Activated T-cell treated with anti-CD3 and anti-CD28 coated beads, Interleukin-2, amount 50 U/mL, for 72 hours (primary cell): ENCODE data around the gene MED12. TPM values are rescaled to one million over a fixed set of nuclear protein-coding genes. Genes with fewer than 3 reads are reported as not detected.

Experiments
- ATAC-seq, 2 donors: fragments of 150-1000 bp; cut with Tn5 transposase; replicated peaks in 1 of 2; 2 replicates each; pipeline ENCODE4 v1.10.0; 2021; ENCODE audit warnings: moderate library complexity in 2 of 2, mild to moderate bottlenecking in 1 of 2
- DNase-seq, 2 donors: peaks; one replicate each; pipeline ENCODE4 v3.0.0; 2021 to 2022; ENCODE audit warnings: mixed read lengths in 1 of 2
- H3K27ac Mint-ChIP-seq: one replicate; pipeline ENCODE4 v1.8.0; 2022; ENCODE audit warnings: mild to moderate bottlenecking, moderate library complexity, mixed read lengths
- H3K27me3 Mint-ChIP-seq: one replicate; pipeline ENCODE4 v1.8.0; 2022; ENCODE audit warnings: low read depth, mixed read lengths
- H3K36me3 Mint-ChIP-seq, 2 donors: one replicate each; pipeline ENCODE4 v1.8.0; 2022; ENCODE audit warnings: mixed read lengths in 2 of 2, mild to moderate bottlenecking in 1 of 2; ENCODE audit not compliant: insufficient read depth in 2 of 2
- H3K4me1 Mint-ChIP-seq: one replicate; pipeline ENCODE4 v1.8.0; 2022; ENCODE audit warnings: low read depth, mixed read lengths
- H3K4me3 Mint-ChIP-seq, 2 donors: one replicate each; pipeline ENCODE4 v1.8.0; 2022; ENCODE audit warnings: mild to moderate bottlenecking in 2 of 2, mixed read lengths in 2 of 2, moderate library complexity in 2 of 2
- H3K9me3 Mint-ChIP-seq, 2 donors: one replicate each; pipeline ENCODE4 v1.8.0; 2022; ENCODE audit warnings: mixed read lengths in 2 of 2
- total RNA-seq, 2 donors: library from RNA; stranded (reverse); gene quantifications; one replicate each; pipeline ENCODE4 v1.2.3, GENCODE V29; 2022

Gene MED12
- total RNA-seq, 2 donors from 2014 or later, result 44.1 to 48.6 TPM

DNA sequence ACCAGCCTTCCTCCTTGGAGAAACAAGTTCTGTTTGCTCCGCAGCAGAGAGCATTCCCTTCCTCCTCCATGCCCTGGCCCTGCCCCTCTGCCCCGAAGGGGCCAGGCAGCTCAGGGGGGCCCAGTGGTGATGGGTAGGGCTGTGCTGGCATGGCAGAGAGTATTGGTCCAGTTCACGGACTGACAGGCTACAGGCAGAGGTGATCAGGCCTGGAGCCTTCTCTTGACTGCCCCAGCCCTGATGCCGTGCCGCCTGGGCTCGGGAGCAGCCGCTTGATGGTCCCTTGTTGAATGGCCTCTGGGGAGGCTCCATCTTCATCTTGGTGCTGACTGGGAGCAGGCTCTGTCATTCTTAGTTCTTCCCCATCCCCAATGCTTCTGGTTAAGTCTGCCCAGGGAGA, 35.8 kb downstream of the MED12 start:
- Mint-ChIP-seq H3K27ac (no peak overlapping the region), H3K4me3 (no peak overlapping the region), H3K9me3 (no peaks in the 10 kb centered on the region), H3K4me1 (peaks cover 6% of the 10 kb centered on the region), H3K27me3 (peaks cover 22% of the 10 kb centered on the region), H3K36me3 (no peaks in the 10 kb centered on the region)
- no peak for ATAC-seq
- no peak for DNase-seq

DNA sequence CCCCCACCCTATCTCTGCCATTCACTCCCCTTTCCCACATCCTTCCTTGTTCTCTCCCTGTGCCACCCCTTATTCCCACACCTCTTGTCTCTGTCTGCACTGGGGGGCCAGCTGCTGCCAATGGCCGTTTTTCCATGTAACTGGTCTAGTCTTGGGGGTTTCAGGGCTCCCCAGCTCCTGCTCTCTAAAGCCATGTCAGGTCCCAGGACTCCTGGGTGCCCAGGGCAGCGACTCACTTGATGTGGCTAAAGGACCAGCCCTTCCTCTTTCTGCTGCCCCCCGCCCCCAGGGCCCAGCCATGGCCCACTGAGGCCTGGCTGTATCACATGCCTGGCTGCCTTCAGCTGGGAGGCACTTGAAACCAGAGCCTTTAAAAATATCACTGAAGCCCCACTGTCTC, 36.2 kb downstream of the MED12 start:
- no peaks in the 10 kb centered on the region for H3K9me3 Mint-ChIP-seq
- H3K36me3 Mint-ChIP-seq, result no peaks in the 10 kb centered on the region
- H3K4me1 Mint-ChIP-seq, result peaks cover 9% of the 10 kb centered on the region
- DNase-seq, result no peak
- no peak overlapping the region for H3K27ac Mint-ChIP-seq
- ATAC-seq, result no peak
- H3K27me3 Mint-ChIP-seq, result peaks cover 22% of the 10 kb centered on the region
- H3K4me3 Mint-ChIP-seq, result no peak overlapping the region

DNA sequence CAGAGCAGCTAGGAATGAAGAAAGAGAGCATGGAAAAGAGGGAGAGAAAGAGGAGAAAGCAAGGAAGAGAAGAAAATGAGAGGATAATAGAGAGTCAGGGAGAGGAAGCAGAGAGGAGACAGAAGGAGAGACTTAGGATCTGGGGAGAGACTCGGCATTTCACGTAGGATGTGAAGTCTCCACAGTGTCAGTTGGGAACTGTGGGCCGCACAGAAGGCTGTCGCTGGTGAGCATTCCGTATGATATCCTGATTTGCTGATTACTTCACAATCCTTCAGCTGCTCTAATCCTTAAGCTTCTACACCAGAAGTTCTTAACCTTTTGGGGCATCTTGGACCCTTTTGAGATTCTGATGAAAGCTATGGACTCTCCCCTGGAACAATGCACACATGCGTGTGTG, 40.2 kb downstream of the MED12 start:
- no peaks in the 10 kb centered on the region for H3K36me3 Mint-ChIP-seq
- peaks cover 9% of the 10 kb centered on the region for H3K4me1 Mint-ChIP-seq
- H3K9me3 Mint-ChIP-seq, result no peaks in the 10 kb centered on the region
- no peak overlapping the region for H3K27ac Mint-ChIP-seq
- no peak overlapping the region for H3K4me3 Mint-ChIP-seq
- H3K27me3 Mint-ChIP-seq, result peaks cover 10% of the 10 kb centered on the region
- no peak for ATAC-seq
- DNase-seq, result no peak

DNA sequence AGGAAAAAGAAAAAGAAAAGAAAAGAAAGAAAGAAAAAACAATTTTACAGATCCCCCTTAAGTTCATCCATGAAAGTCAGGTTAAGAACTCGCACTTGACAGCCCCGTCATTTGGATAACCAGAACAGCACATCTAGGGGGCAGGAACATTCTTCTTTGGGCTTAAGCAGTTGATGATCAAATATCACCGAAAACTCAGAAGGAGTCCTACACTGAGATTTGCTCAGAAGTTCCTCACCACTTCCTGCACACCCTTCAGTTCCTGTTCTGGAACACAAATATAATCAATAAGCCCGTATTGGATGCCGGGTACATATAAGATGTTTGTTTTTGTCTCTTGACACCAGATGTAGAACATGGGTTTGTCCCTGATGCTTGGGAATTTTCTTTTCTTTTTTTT, 40.9 kb downstream of the MED12 start:
- ATAC-seq (no peak), DNase-seq (no peak)
- no peaks in the 10 kb centered on the region for H3K36me3 Mint-ChIP-seq
- H3K9me3 Mint-ChIP-seq, result no peaks in the 10 kb centered on the region
- H3K27ac Mint-ChIP-seq, result no peak overlapping the region
- H3K4me1 Mint-ChIP-seq, result peaks cover 9% of the 10 kb centered on the region
- no peak overlapping the region for H3K4me3 Mint-ChIP-seq
- H3K27me3 Mint-ChIP-seq, result peaks cover 10% of the 10 kb centered on the region

DNA sequence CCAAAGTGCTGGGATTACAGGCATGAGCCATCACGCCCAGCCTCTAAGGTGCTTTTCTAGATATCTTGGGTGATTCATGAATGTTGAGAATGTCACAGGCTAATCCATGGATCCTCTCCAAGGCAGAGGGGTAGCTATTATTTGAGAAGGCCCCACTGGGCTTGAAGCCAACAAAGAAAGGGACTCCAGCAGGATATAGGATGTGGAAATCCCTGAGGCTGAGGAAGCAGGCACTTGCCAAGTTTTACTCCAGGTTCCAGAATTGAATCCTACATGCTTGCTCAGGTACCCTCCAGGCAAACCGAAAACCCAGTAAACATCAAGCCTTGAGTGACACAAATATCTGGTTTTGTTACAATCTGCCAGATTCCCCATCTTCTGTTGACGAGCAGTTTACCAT, 42.1 kb downstream of the MED12 start:
- no peak for ATAC-seq
- H3K9me3 Mint-ChIP-seq, result no peaks in the 10 kb centered on the region
- peaks cover 10% of the 10 kb centered on the region for H3K27me3 Mint-ChIP-seq
- no peak overlapping the region for H3K27ac Mint-ChIP-seq
- H3K36me3 Mint-ChIP-seq, result no peaks in the 10 kb centered on the region
- H3K4me1 Mint-ChIP-seq, result peaks cover 9% of the 10 kb centered on the region
- H3K4me3 Mint-ChIP-seq, result no peak overlapping the region
- no peak for DNase-seq

DNA sequence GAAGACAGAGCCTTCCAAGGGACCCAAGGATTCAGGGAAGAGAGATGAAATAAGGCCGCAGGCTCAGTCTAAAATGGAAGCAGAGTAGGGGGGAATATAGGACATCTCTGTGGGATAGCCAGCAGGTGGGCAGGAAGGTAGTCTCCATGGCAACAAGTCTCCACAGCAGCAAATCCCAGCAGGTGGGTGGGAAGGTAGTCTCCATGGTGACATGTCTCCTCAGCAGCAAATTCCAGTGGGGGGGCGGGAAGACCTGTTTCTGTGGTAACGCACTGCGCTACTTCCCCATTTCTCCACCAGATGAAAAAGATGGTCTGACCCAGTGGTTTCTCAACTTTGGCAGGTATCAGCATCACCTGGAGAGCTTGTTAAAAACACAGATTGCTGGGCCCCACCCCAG, 44.6 kb downstream of the MED12 start:
- Mint-ChIP-seq H3K27ac (no peak overlapping the region), H3K27me3 (peaks cover 8% of the 10 kb centered on the region), H3K36me3 (no peaks in the 10 kb centered on the region), H3K9me3 (no peaks in the 10 kb centered on the region), H3K4me1 (peaks cover 9% of the 10 kb centered on the region), H3K4me3 (no peak overlapping the region)
- no peak for ATAC-seq
- no peak for DNase-seq

DNA sequence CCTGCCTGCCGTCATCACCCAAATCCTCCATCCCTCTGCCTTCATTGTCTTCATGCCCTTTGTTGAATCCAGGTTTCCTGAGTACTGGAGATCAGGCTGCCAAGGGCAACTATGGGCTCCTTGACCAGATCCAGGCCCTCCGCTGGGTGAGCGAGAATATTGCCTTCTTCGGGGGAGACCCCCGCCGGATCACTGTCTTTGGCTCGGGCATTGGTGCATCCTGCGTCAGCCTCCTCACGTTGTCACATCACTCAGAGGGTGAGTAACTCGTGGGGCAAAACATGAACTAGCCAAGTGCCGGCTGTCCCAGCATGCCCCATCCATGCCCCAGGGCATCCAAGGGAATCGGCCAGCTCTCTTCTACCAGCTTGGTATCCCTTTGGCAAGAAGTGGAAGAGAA, 45.7 kb downstream of the MED12 start:
- peaks cover 8% of the 10 kb centered on the region for H3K27me3 Mint-ChIP-seq
- no peak for DNase-seq
- no peak for ATAC-seq
- H3K4me1 Mint-ChIP-seq, result peaks cover 5% of the 10 kb centered on the region
- H3K27ac Mint-ChIP-seq, result no peak overlapping the region
- H3K4me3 Mint-ChIP-seq, result no peak overlapping the region
- no peaks in the 10 kb centered on the region for H3K36me3 Mint-ChIP-seq
- H3K9me3 Mint-ChIP-seq, result no peaks in the 10 kb centered on the region

DNA sequence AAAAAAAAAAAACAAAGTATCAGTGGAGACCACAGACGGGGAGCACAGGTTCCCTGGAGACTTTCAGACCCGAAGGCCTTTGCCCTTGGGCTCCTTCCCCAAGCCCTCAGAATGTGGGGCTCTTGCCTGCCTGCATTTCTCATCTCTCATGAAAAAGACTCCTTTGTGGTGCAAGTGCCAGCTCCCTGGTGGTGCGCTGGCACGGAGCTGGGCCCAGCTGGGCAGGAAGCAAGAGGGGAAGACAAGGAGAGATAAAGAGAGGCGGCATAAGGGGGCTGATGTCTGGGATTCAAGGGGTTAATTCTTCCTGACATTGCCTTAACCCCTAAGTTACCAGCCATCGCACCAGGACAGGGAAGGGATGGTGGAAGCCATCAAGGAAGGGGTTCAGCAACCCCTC, 48.1 kb downstream of the MED12 start:
- Mint-ChIP-seq H3K36me3 (no peaks in the 10 kb centered on the region), H3K27ac (no peak overlapping the region), H3K4me3 (no peak overlapping the region), H3K9me3 (no peaks in the 10 kb centered on the region), H3K4me1 (no peaks in the 10 kb centered on the region), H3K27me3 (peaks cover 8% of the 10 kb centered on the region)
- ATAC-seq (no peak), DNase-seq (no peak)

DNA sequence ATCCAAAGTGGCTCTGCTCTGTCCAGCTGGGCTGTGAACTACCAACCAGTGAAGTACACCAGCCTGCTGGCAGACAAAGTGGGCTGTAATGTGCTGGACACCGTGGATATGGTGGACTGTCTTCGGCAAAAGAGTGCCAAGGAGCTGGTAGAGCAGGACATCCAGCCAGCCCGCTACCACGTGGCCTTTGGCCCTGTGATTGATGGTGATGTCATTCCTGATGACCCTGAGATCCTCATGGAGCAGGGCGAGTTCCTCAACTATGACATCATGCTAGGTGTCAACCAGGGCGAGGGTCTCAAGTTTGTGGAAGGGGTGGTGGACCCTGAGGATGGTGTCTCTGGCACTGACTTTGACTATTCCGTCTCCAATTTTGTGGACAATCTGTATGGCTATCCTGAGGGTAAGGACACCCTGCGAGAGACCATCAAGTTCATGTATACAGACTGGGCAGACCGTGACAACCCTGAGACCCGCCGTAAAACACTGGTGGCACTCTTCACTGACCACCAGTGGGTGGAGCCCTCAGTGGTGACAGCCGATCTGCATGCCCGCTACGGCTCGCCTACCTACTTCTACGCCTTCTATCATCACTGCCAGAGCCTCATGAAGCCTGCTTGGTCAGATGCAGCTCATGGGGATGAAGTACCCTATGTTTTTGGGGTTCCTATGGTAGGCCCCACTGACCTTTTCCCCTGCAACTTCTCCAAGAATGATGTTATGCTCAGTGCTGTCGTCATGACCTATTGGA, 48.8 kb downstream of the MED12 start:
- no peaks in the 10 kb centered on the region for H3K36me3 Mint-ChIP-seq

DNA sequence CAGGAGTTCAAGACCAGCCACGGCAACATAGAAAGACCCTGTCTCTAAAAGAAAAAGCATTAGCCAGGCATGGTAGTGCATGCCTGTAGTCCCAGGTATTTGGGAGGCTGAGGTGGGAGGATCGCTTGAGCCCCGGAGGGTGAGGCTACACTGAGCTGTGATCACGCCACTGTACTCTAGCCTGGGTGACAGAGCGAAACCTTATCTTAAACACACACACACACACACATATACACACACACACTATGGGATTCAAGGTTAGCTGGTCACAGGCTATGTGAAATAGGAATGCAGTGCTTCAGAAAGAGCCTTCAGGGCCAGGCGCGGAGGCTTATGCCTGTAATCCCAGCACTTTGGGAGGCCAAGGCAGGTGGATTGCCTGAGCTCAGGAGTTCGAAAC, 49.7 kb downstream of the MED12 start:
- Mint-ChIP-seq H3K36me3 (no peaks in the 10 kb centered on the region), H3K9me3 (no peaks in the 10 kb centered on the region), H3K4me3 (no peak overlapping the region), H3K4me1 (no peaks in the 10 kb centered on the region), H3K27me3 (peaks cover 8% of the 10 kb centered on the region), H3K27ac (no peak overlapping the region)
- ATAC-seq, result no peak
- DNase-seq, result no peak

More for the DNA sequence above, 48.8 kb downstream of the MED12 start:
- DNase-seq, result no peak
- Mint-ChIP-seq H3K27ac (no peak overlapping the region), H3K27me3 (peaks cover 8% of the 10 kb centered on the region), H3K4me1 (no peaks in the 10 kb centered on the region), H3K4me3 (no peak overlapping the region), H3K9me3 (no peaks in the 10 kb centered on the region)
- no peak for ATAC-seq

DNA sequence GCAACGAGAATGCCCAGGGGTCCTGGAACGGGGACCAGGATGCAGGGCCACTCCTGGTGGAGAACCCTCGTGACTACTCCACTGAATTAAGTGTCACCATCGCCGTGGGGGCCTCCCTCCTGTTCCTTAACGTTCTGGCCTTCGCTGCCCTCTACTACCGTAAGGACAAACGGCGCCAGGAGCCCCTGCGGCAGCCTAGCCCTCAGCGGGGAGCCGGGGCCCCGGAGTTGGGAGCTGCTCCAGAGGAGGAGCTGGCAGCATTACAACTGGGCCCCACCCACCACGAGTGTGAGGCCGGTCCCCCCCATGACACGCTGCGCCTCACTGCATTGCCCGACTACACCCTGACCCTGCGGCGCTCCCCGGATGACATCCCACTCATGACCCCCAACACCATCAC, 51.2 kb downstream of the MED12 start:
- Mint-ChIP-seq H3K4me3 (no peak overlapping the region), H3K4me1 (peaks cover 4% of the 10 kb centered on the region), H3K27me3 (peaks cover 8% of the 10 kb centered on the region), H3K27ac (no peak overlapping the region), H3K36me3 (no peaks in the 10 kb centered on the region), H3K9me3 (no peaks in the 10 kb centered on the region)
- DNase-seq (no peak), ATAC-seq (no peak)

DNA sequence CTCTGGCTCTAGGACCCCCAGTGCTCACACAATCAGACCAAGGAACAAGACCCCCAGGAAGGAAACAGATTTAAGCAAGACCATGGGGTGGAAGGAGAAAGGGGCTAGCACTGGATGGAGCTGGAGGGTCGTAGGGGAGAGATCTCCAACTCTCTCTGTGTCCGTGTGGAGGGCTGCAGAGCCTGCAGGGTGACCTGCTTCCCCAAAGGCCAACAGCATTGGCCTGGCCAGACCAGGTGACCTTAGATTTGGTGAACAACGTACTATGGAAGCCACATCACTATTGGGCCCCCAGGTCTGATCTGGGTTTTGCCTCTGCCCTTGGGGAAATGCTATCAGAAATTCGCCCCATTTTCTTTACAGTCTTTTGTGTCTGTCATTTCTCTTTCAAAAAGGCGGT, 52.3 kb downstream of the MED12 start:
- Mint-ChIP-seq H3K27me3 (peaks cover 8% of the 10 kb centered on the region), H3K4me3 (no peak overlapping the region), H3K4me1 (peaks cover 10% of the 10 kb centered on the region), H3K27ac (no peak overlapping the region), H3K9me3 (no peaks in the 10 kb centered on the region), H3K36me3 (no peaks in the 10 kb centered on the region)
- no peak for DNase-seq
- ATAC-seq, result no peak

DNA sequence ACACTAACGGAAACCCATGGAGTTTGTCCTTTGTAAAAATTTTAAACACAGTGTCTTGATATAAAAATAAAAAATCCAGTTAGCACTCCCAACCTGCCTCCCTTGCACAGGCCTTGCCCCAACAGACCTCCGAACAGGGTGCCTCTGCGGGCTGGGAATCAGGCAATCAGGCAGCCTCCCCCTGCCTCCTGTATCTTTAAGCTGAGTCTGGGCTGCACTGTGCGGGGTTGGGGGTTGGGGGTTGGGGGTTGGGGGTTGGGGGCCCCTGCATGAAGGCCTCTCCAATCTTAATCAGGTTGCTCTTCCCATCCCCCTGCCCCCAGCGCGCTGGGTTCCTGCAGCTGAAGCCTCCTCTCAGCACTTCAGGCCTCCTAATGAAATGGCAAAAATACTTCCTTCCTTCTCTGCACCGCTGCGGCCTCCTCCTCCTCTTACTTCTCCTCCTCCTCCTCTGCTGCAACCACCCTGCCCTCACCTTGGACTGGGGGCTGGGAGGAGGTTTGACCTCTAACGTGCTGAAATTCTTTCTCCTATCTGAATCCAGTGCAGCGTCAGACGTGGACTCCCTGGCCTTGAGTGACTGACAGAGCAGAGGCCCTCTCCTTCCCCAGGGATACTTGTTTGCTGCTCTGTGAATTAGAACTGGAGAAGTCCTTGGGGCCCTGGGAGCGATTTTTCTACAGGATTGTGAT, 52.9 kb downstream of the MED12 start:
- Mint-ChIP-seq H3K36me3 (no peaks in the 10 kb centered on the region), H3K9me3 (no peaks in the 10 kb centered on the region), H3K4me3 (no peak overlapping the region), H3K4me1 (peaks cover 10% of the 10 kb centered on the region), H3K27me3 (peaks cover 8% of the 10 kb centered on the region), H3K27ac (no peak overlapping the region)
- DNase-seq (no peak), ATAC-seq (no peak)

DNA sequence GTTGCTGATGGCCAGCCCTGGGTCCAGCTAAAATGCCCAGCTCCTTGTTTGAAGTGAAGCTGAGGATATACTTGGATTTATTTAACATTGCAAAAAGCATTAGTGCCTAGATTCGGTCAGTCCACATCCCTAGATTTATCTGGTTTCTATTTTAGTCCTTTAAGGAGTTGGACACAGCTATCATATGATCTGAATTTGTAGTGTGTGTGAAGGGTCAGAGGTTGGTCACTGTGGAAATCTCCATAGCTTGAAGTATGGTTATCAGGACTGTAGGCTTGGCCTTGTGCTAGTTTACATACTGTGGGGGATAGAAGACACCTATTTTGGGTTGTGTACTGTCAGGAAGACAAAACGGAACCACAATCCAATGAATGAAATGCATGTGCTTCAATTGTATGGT, 55.0 kb downstream of the MED12 start:
- no peak for ATAC-seq
- H3K4me3 Mint-ChIP-seq, result no peak overlapping the region
- H3K9me3 Mint-ChIP-seq, result no peaks in the 10 kb centered on the region
- no peak for DNase-seq
- peaks cover 3 to 7% of the 10 kb centered on the region in 2 donors for H3K36me3 Mint-ChIP-seq
- peaks cover 10% of the 10 kb centered on the region for H3K4me1 Mint-ChIP-seq
- H3K27me3 Mint-ChIP-seq, result peaks cover 7% of the 10 kb centered on the region
- H3K27ac Mint-ChIP-seq, result no peak overlapping the region
